Cardiac muscle cell (in vitro differentiated cells and primary cell): ENCODE data around the gene DHX30. TPM values are rescaled to one million over a fixed set of nuclear protein-coding genes. Genes with fewer than 3 reads are reported as not detected.
"Not testable (repeated sequence)": the region's sequence is repeated elsewhere in the genome, so short reads cannot be mapped to it uniquely, and the experiment has no call there.

Source experiments
- DNase-seq, 2 donors: peaks; one replicate each; pipeline versions ENCODE4 v3.0.0 to v3.0.0-alpha.2; 2010 to 2017; ENCODE audit warnings: low read depth in 1 of 2, low spot score in 1 of 2
- H3K27ac ChIP-seq: fragments of 200-600 bp; sonication (generic); 2 replicates; pipeline ENCODE4 v1.5.1; 2016
- H3K27me3 ChIP-seq: fragments of 200-600 bp; sonication (generic); 2 replicates; pipeline ENCODE4 v1.6.0; 2016; ENCODE audit warnings: control low read depth
- H3K36me3 ChIP-seq: fragments of 200-600 bp; sonication (generic); 2 replicates; pipeline ENCODE4 v1.5.1; 2016; ENCODE audit warnings: control low read depth
- H3K4me1 ChIP-seq: fragments of 200-600 bp; sonication (generic); 2 replicates; pipeline ENCODE4 v1.8.1; 2017; ENCODE audit warnings: low read depth, mild to moderate bottlenecking, mixed run types
- H3K4me3 ChIP-seq: fragments of 200-600 bp; sonication (generic); 2 replicates; pipeline ENCODE4 v1.5.1; 2016; ENCODE audit warnings: mild to moderate bottlenecking
- H3K9me3 ChIP-seq: fragments of 200-600 bp; sonication (generic); 2 replicates; pipeline ENCODE4 v1.5.1; 2017; ENCODE audit warnings: low read depth, mild to moderate bottlenecking, control low read depth
- CTCF ChIP-seq: IDR thresholded peaks from 2 replicates; pipeline ENCODE4 v1.5.1; 2012; ENCODE audit warnings: low read depth, mild to moderate bottlenecking, low read length
- polyA plus RNA-seq: library from polyadenylated mRNA; unstranded; fragments of >200 nt; fragmentation: Nextera tagmentation; extraction: Ambion mirVana; gene quantifications from 2 replicates; pipeline ENCODE4 v1.2.1, GENCODE V29; 2016
- total RNA-seq: library from RNA; depleted of rRNA; stranded (reverse); fragments of >200 nt; gene quantifications from 2 replicates; pipeline ENCODE4 v1.2.3, GENCODE V29; 2016

Gene DHX30
- total and polyA plus RNA-seq, 2 experiments from 2014 or later = 86.4 to 120 TPM

- H3K4me1 ChIP-seq = no peaks in the 10 kb centered on the region
- H3K27ac ChIP-seq = peak overlapping the region; percentile 3
- peaks cover 6% of the 10 kb centered on the region for H3K36me3 ChIP-seq
- no peaks in the 10 kb centered on the region for H3K27me3 ChIP-seq
- DNase-seq = no peak
- no peak overlapping the region for H3K4me3 ChIP-seq
- H3K9me3 ChIP-seq = no peaks in the 10 kb centered on the region
- no peak for TF ChIP-seq CTCF
Measured at GRCh38 chr3:47817609-47818008, 14.7 kb downstream of the DHX30 start.

GRCh38 chr3:47824541-47825473 is 21.9 kb downstream of the DHX30 start:
- peak overlapping the region; percentile 97 for H3K4me3 ChIP-seq

GRCh38 chr3:47825590-47825989 is 22.7 kb downstream of the DHX30 start:
- peak overlapping the region; percentile 97 for H3K4me3 ChIP-seq
- TF ChIP-seq CTCF = no peak
- no peaks in the 10 kb centered on the region for H3K27me3 ChIP-seq
- H3K4me1 ChIP-seq = peaks cover 6% of the 10 kb centered on the region
- H3K9me3 ChIP-seq = no peaks in the 10 kb centered on the region
- no peak for DNase-seq
- peaks cover 30% of the 10 kb centered on the region for H3K36me3 ChIP-seq
- peak overlapping the region; percentile 82 for H3K27ac ChIP-seq

More at GRCh38 chr3:47824541-47825473, 21.9 kb downstream of the DHX30 start:
- TF ChIP-seq CTCF = peak; percentile 78
- peak overlapping the region; percentile 82 for H3K27ac ChIP-seq
- no peaks in the 10 kb centered on the region for H3K9me3 ChIP-seq
- no peaks in the 10 kb centered on the region for H3K27me3 ChIP-seq
- DNase-seq = peak; percentile 92
- H3K4me1 ChIP-seq = peaks cover 6% of the 10 kb centered on the region
- H3K36me3 ChIP-seq = peaks cover 24% of the 10 kb centered on the region

GRCh38 chr3:47829482-47829881 is 26.5 kb downstream of the DHX30 start:
- not testable (repeated sequence) for H3K27me3 ChIP-seq, H3K9me3 ChIP-seq, H3K27ac ChIP-seq, H3K4me1 ChIP-seq, DNase-seq, H3K4me3 ChIP-seq
- H3K36me3 ChIP-seq = peaks cover 42% of the 10 kb centered on the region

- H3K36me3 ChIP-seq = peaks cover 26% of the 10 kb centered on the region
- TF ChIP-seq CTCF = no peak
- no peak for DNase-seq
- H3K4me1 ChIP-seq = no peaks in the 10 kb centered on the region
- no peaks in the 10 kb centered on the region for H3K9me3 ChIP-seq
- H3K4me3 ChIP-seq = no peak overlapping the region
- H3K27me3 ChIP-seq = no peaks in the 10 kb centered on the region
- no peak overlapping the region for H3K27ac ChIP-seq
Measured at GRCh38 chr3:47836986-47837385, 34.0 kb downstream of the DHX30 start.

- Histone ChIP-seq H3K4me3 (no peak overlapping the region), H3K27ac (no peak overlapping the region), H3K9me3 (no peaks in the 10 kb centered on the region), H3K27me3 (no peaks in the 10 kb centered on the region), H3K4me1 (no peaks in the 10 kb centered on the region), H3K36me3 (peaks cover 35% of the 10 kb centered on the region)
- DNase-seq = no peak
- TF ChIP-seq CTCF = no peak
Measured at GRCh38 chr3:47838503-47838902, 35.6 kb downstream of the DHX30 start.
